ENCODE results near the gene SCRN2.

GRCh38 chr17:47875011-47875985 lies 34.2 kb upstream of the SCRN2 start:
- no peak for TF ChIP-seq JUN (IDR thresholded peaks at IDR 0.05; ENCODE audit: borderline replicate concordance, insufficient read depth, insufficient read length, low read depth)
- TF ChIP-seq, protein P1, sequence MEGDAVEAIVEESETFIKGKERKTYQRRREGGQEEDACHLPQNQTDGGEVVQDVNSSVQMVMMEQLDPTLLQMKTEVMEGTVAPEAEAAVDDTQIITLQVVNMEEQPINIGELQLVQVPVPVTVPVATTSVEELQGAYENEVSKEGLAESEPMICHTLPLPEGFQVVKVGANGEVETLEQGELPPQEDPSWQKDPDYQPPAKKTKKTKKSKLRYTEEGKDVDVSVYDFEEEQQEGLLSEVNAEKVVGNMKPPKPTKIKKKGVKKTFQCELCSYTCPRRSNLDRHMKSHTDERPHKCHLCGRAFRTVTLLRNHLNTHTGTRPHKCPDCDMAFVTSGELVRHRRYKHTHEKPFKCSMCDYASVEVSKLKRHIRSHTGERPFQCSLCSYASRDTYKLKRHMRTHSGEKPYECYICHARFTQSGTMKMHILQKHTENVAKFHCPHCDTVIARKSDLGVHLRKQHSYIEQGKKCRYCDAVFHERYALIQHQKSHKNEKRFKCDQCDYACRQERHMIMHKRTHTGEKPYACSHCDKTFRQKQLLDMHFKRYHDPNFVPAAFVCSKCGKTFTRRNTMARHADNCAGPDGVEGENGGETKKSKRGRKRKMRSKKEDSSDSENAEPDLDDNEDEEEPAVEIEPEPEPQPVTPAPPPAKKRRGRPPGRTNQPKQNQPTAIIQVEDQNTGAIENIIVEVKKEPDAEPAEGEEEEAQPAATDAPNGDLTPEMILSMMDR (IDR thresholded peaks at IDR 0.05; ENCODE audit: extremely low read depth in 1 of 2, insufficient read depth in 1 of 2, low read depth in 1 of 2, low read length in 2 of 2), result no peak

Data from endothelial cell of umbilical vein (primary cell).